DND-41 (cell line): ENCODE measurements around the gene ATF4.
"Not testable (repeated sequence)": the region's sequence is repeated elsewhere in the genome, so short reads cannot be mapped to it uniquely, and the experiment has no call there.

ENCODE experiments used
- ATAC-seq: fragments of 200-7000 bp; cut with Tn5 transposase; 3 replicates; pipeline ENCODE4 v1.9.1; 2021; ENCODE audit warnings: low read depth; ENCODE audit not compliant: insufficient read depth
- DNase-seq: peaks from one replicate; pipeline ENCODE4 v3.0.0-alpha.2; 2020
- H2AFZ ChIP-seq: 2 replicates; pipeline ENCODE4 v1.6.0; 2012; ENCODE audit warnings: low read depth, low read length
- H3K27ac ChIP-seq: 2 replicates; pipeline ENCODE4 v1.5.1; 2012; ENCODE audit warnings: low read length, inconsistent platforms
- H3K27me3 ChIP-seq: fragments of 200-600 bp; sonication (generic); 2 replicates; pipeline ENCODE4 v1.6.0; 2012; ENCODE audit warnings: low read length, mild to moderate bottlenecking, inconsistent platforms; ENCODE audit not compliant: insufficient read depth, poor library complexity
- H3K36me3 ChIP-seq: 2 replicates; pipeline ENCODE4 v1.5.1; 2012; ENCODE audit warnings: low read length, inconsistent platforms; ENCODE audit not compliant: insufficient read depth
- H3K4me1 ChIP-seq: 2 replicates; pipeline ENCODE4 v1.5.1; 2012; ENCODE audit warnings: mild to moderate bottlenecking, low read length; ENCODE audit not compliant: insufficient read depth
- H3K4me2 ChIP-seq: 2 replicates; pipeline ENCODE4 v1.6.0; 2012; ENCODE audit warnings: mild to moderate bottlenecking, moderate library complexity, low read length, inconsistent platforms; ENCODE audit not compliant: insufficient read depth
- H3K4me3 ChIP-seq, 2 experiments: fragments of 200-600 bp in 1 of 2; shearing (Covaris generic) in 1 of 2; 2 replicates each; pipeline ENCODE4 v1.5.1; 2012 to 2016; ENCODE audit warnings: inconsistent platforms in 2 of 2, low read length in 2 of 2, mild to moderate bottlenecking in 2 of 2, low read depth in 1 of 2, moderate library complexity in 1 of 2
- H3K79me2 ChIP-seq: 2 replicates; pipeline ENCODE4 v1.6.0; 2012; ENCODE audit warnings: low read length, inconsistent platforms; ENCODE audit not compliant: insufficient read depth
- H3K9ac ChIP-seq: 2 replicates; pipeline ENCODE4 v1.6.0; 2012; ENCODE audit warnings: low read depth, mild to moderate bottlenecking, inconsistent platforms, low read length, moderate library complexity
- H3K9me3 ChIP-seq: 2 replicates; pipeline ENCODE4 v1.5.1; 2012; ENCODE audit warnings: low read length, moderate library complexity, mild to moderate bottlenecking, inconsistent platforms; ENCODE audit not compliant: insufficient read depth, severe bottlenecking
- H4K20me1 ChIP-seq: 2 replicates; pipeline ENCODE4 v1.6.0; 2012; ENCODE audit warnings: low read length; ENCODE audit not compliant: insufficient read depth
- CTCF ChIP-seq: IDR thresholded peaks from 2 replicates; pipeline ENCODE4 v1.5.1; 2012; ENCODE audit warnings: borderline replicate concordance, low read length, moderate library complexity, mild to moderate bottlenecking; ENCODE audit not compliant: poor library complexity, severe bottlenecking; ENCODE audit errors: extremely low read depth
- EZH2 ChIP-seq: IDR thresholded peaks from 3 replicates; pipeline ENCODE4 v1.6.1; 2012; ENCODE audit warnings: borderline replicate concordance, low read depth, mild to moderate bottlenecking, moderate library complexity, low read length, inconsistent platforms; ENCODE audit not compliant: severe bottlenecking

Gene ATF4

GRCh38 chr22:39503630-39504029, 16.7 kb upstream of the ATF4 start:
- DNase-seq (no peak), ATAC-seq (no peak)
- peaks cover 34% of the 10 kb centered on the region for H3K4me1 ChIP-seq
- no peaks in the 10 kb centered on the region for H3K9me3 ChIP-seq
- H3K79me2 ChIP-seq = peaks cover 63% of the 10 kb centered on the region
- peak overlapping the region; percentile 94 to 95; a peak in 3 of 4 replicates for H3K4me3 ChIP-seq
- TF ChIP-seq EZH2 = no peak
- H3K4me2 ChIP-seq = peak overlapping the region; percentile 99
- peak overlapping the region; percentile 76 for H3K27ac ChIP-seq
- peaks cover 34% of the 10 kb centered on the region; the same call in 1 of the 2 replicates for H4K20me1 ChIP-seq
- H3K36me3 ChIP-seq = peaks cover 49% of the 10 kb centered on the region
- peak overlapping the region; percentile 83 for H3K9ac ChIP-seq
- no peak overlapping the region for H2AFZ ChIP-seq
- no peaks in the 10 kb centered on the region for H3K27me3 ChIP-seq

GRCh38 chr22:39504071-39504470, 16.3 kb upstream of the ATF4 start:
- Histone ChIP-seq H3K27me3 (no peaks in the 10 kb centered on the region), H3K4me3 (peak overlapping the region in 1 of 2 experiments; percentile 94; a peak in 2 of 4 replicates), H3K4me1 (peaks cover 34% of the 10 kb centered on the region), H3K27ac (no peak overlapping the region), H3K4me2 (peak overlapping the region; percentile 99), H3K9ac (peak overlapping the region; percentile 83), H3K79me2 (peaks cover 67% of the 10 kb centered on the region), H3K36me3 (peaks cover 53% of the 10 kb centered on the region), H2AFZ (no peak overlapping the region), H4K20me1 (peaks cover 36% of the 10 kb centered on the region; the same call in 1 of the 2 replicates), H3K9me3 (no peaks in the 10 kb centered on the region)
- no peak for ATAC-seq
- TF ChIP-seq EZH2 = no peak
- no peak for TF ChIP-seq CTCF
- DNase-seq = no peak

GRCh38 chr22:39507021-39507420, 13.3 kb upstream of the ATF4 start:
- not testable (repeated sequence) for H3K9me3 ChIP-seq, H2AFZ ChIP-seq, DNase-seq, ATAC-seq, H3K27ac ChIP-seq, H3K27me3 ChIP-seq, H3K4me3 ChIP-seq, H3K9ac ChIP-seq, H3K4me2 ChIP-seq
- Histone ChIP-seq H3K79me2 (peaks cover 88% of the 10 kb centered on the region), H3K4me1 (peaks cover 25% of the 10 kb centered on the region), H3K36me3 (peaks cover 81% of the 10 kb centered on the region), H4K20me1 (peaks cover 57% of the 10 kb centered on the region)

GRCh38 chr22:39508393-39508792, 12.0 kb upstream of the ATF4 start:
- Histone ChIP-seq H3K4me3 (no peak overlapping the region), H3K27ac (no peak overlapping the region), H3K4me2 (no peak overlapping the region), H2AFZ (no peak overlapping the region), H4K20me1 (peaks cover 53% of the 10 kb centered on the region), H3K79me2 (peaks cover 78% of the 10 kb centered on the region), H3K36me3 (peaks cover 94% of the 10 kb centered on the region), H3K4me1 (peaks cover 19% of the 10 kb centered on the region), H3K9me3 (no peaks in the 10 kb centered on the region), H3K9ac (no peak overlapping the region), H3K27me3 (no peaks in the 10 kb centered on the region)
- TF ChIP-seq EZH2 (no peak), CTCF (no peak)
- ATAC-seq (no peak), DNase-seq (no peak)
